Hematopoietic multipotent progenitor cell treated with erythropoietin and hydrocortisone succinate and interleukin-3 and kit ligand, for 17 days (in vitro differentiated cells): Measurements from ENCODE around the gene CMIP.

Experiments
- DNase-seq: peaks from one replicate; pipeline ENCODE4 v3.0.0-alpha.2; 2015; ENCODE audit warnings: low spot score

CMIP gene

DNA sequence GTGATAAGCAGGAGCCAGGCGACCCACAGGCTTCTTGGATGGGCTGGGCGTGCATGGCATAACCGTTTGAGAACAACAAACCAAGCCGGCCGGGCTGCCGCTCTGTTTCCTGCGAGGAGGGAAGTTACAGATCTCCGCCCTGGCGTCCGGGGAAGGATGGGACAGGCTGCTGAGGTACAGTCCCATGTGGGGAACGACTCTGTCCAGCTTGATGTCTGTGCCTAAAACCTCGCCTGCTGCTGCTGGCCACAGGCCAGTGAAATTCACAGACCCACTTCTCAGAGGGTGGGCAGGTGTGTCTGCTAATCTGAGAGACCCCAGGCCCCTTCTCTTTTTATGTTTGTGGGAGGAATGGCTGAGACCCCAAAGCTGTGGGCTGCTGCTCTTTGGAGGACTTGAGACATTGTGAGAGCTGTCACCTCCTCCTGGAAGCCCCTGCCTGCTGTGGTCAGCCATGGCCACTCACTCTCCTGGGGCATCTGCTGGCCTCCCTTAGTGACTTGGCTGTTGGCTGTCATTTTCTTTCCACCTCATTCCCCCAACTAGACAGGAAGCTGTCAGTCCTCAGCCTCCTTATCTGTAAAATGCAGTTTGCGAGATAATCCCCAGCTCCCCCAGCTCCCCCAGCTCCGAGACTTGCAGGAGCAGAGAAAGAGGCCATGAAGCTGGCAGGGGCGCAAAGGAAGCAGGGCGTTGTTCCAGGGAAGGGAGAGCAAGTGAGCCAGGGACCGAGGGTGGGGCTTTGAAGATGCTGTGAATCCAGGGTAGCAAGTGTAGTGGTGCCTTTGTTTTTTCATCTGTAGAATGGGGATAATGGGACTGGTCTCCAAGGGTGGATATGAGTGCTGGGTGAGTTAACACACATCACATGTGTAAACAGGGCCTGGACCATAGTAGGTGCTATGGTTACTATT lies 51.0 kb downstream of the CMIP start:
- DNase-seq, result peak; percentile 12

DNA sequence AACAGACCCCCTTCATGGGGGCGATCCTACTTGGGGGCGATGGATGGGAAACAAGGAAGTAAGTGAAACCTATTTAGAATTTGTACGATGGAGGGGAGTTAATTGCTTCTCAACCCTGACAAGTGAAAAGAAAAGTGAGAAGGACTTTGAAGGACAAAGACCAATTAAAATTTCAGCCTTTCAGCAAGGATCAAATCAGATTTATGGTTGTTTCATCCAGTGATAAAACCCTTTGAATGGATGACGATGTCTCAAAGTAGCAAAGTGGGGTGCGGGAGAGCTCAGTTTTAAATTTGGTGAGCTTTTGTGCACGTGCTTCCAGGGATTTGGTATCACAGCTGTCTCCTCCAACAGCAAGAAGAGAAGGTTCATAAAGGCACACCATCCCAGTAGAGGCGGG lies 51.7 kb downstream of the CMIP start:
- no peak for DNase-seq

DNA sequence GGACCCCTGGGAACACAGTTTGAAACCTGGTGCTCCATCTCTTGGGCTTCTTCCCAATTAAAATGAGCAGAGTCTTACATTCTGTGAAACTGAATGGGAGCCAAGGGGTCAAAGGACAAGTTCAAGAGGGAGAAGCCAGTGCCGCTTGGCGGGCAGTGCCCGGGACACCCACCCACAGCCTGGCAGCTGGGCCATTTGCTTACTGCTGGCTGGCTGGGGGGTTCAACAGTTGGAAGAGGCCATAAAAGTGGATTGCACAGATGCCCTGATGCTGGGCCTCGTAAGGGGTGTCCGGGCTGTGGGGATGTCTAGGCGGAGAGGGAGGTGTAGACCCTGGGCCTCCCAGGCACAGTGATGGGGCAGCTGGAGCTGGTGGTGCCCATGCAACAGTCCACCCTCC lies 52.1 kb downstream of the CMIP start:
- no peak for DNase-seq

DNA sequence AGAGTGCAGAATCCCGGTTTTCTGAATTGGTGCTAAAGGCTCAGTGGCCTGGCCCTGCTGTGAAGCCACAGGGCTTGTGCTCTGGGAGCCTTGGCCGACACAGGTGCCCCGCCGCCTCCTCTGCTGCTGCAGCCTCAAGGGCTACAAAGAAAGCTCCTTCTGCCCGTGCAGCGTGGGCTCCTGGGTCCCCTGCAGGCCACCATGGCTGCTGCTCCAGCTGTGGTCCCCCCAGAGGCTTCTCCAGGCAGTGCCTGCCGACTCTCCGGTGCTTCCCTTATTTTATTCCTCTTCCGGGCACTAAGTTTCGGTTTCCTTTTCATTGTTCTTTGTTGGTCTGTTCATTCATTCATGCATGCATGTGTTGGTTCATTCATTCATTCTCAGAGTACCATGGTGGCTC lies 53.1 kb downstream of the CMIP start:
- DNase-seq, result no peak

DNA sequence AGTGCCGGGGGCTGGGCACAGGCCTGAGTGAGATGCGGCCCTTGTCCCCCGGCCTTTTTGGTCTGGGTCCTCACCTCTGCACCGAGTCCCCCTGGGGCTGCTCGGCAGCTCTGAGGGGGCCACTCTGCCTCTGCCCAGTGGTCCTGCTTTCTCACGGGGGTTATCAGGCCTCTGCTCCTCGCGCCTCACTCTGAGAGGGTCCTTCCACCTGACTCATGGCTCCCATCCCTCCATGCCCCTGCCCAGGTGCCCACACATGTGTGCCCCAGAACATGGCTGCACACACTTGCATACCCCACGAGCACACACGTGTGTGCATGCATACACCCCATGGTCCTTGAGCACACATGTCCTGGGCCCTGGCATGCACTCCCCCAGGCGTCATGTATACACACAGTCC lies 53.7 kb downstream of the CMIP start:
- DNase-seq, result no peak

DNA sequence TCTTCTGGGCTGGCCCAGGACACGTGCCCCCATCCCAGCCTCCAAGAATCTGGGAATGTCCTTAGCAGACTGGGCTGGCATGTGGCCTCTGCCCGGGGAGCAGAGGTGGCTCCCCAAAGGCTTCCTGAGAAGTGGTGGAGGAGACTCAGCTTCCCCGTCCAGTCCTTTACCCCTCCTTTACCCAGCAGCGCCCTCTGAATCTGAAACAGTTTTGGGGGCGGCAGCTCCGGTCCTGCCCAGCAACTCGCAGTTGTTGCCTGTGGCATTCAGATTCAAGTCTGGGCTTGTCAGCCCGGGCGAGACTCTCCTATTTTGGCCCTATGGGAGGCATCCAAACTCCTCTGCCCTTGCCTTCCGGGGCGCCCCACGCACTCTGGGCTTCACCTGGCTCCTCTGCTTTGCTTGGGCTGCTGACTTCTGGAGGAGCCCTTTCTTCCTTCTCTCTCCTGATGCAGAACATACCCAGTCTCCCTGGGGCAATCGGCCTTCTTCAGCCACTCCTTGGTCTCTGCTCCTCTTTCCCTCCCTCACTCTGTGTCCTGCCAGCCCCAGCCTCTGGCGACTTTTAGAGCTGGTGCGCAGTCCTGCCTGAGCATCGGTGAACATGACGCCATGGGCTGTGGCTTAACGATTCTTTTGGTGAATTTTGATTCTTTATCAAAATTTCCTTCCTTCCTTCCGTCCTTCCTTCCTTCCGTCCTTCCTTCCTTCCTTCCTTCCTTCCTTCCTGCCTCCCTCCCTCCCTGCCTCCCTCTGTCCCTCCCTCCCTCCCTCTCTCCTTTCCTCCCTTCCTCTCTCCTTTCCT lies 55.2 kb downstream of the CMIP start:
- DNase-seq, result no peak

DNA sequence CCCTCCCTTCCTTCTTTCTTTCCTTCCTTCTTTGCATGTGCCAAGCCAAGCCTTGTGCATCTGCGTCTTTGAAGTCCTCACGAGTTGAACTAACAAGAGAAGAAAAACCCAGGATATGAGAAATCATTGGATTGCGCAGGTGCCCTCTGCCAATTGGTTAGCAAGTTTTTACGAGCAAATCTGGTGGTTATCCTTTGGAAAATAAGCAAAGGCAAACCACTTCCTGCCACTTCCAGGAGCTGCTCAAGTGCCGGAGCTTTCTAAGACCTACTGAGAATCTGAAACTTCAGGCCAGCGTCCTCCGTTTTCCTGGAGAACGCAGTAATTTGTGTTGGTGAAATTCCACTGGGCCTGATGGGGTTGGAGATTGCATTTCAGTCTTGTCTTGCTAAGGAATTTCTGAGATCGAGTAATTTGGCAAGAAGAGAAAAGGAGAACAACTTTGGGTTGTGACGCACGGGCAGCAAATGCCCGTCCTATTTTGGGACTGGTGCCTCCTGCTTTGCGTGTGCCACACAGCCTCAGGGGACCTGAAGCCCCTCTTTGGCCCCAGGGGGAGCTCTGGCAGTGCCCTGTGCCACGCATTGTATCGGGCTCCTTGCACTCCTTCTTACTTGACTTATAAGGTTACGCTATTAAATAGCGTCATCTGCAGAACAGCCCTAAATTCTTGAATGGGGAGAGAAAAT lies 56.4 kb downstream of the CMIP start:
- DNase-seq, result no peak

DNA sequence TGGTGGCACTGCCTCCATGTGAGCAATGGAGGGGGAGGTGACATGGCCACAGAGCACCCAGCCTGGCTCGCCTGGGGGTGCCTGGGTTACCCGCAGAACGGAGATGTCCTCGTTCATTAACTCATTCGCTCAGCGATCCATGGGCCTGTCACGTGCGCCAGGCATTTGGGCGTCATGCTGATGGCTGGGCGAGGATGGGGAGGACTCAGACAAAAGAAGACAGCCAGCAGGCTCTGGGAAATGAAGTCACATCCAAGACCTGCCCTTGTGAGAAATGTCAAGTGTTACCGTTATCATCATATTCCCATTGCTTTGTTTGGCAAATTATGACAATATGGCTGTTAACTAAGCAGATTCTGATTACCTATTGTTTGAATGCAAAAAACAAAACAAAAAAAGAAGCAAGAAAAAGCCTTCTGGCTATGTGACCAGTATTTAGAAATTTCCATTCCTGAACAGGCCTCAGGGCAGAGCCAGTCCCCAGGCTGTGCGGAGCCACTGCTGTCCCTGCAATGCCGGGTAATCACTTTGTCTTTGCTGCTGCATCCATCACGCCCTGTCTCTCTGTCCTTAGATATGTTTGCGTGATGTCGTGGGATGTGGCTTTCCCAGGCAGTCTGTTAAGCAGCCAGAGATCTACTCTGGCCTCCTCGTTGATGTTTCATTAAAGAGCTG lies 57.9 kb downstream of the CMIP start:
- no peak for DNase-seq

DNA sequence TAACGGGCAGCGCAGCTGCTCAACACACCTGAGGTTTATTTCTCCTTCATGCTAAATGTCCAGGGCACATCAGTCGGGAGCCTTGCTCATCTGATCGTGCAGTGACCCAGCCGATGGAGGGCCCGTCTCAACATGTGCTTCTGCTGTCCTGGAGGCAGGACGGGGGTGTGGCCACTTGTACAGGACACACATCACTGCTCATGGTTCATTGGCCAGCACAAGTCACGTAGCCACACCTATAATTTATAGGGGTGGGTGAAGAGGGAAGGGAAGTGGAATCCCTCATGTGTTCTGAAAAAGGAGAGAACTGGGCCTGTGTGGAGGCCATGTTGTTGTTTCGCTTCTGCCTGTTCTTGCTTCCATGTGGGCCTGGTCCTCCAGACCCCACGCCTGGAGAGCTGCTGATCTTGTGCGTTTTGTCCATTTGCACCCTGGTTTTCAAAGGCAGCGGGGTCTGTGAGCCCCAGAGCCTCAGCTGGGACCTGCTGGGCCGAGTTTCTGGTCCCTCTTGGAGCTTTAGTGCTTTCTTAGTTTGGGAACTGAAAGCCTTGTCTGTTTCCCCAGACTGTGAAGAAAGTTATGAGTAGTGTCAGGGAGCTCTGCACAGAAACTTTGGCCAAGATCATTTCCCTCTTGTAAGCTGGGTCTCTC lies 60.5 kb downstream of the CMIP start:
- DNase-seq, result no peak

DNA sequence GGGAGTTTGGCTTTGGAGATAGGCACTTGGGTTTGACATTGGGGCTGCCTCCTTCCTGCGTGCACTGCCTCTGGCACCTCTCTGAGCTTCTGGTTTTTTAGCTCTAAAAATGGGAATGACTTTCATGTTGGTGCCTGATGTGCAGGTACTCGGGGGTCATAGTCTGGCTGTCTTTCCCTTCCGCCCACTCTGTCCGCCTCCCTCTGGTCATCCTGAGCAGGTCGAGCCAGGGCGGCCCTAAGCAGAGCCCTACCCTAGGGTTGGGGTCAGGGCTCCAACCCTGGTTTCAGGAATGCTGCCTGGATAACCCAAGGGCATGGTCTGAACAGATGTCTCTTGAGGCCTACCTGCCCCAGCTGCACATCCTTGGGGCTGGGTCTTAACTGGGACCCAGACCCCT lies 64.8 kb downstream of the CMIP start:
- DNase-seq, result no peak

DNA sequence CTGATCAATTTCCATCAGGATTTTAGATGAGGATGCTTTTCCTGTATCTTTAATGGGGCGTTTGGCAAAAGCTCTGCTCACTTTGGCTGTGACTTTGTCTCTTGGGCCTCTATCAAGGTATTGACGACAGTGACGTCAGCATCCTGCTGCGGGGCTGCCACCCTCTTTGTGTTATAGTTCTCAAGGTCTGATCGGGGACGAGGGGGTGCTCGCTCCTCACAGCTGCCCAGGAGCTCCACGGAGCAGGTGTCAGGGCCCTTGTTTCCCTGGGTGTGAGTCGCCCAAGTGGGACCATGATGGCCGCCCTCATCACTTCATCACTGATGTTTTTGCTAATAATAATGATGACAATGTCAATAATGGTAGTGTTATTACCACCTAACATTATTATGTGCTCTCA lies 65.4 kb downstream of the CMIP start:
- DNase-seq, result no peak

DNA sequence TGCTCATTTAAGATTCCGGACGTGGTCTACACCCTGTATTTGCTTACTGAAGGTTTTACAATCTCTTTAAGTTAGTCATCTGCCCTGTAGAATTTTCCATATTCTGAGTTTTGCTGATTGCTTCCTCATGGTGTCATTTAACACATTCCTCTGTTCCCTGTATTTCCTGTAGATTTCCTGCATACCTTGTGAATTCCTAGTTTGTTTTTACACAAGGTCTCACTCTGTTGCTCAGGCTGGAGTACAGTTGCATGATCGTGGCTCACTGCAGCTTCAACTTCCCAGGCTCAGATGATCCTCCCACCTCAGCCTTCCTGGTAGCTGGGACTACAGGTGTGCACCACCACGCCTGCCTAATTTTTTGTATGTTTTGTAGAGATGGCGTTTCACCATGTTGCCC lies 66.8 kb downstream of the CMIP start:
- DNase-seq, result no peak

DNA sequence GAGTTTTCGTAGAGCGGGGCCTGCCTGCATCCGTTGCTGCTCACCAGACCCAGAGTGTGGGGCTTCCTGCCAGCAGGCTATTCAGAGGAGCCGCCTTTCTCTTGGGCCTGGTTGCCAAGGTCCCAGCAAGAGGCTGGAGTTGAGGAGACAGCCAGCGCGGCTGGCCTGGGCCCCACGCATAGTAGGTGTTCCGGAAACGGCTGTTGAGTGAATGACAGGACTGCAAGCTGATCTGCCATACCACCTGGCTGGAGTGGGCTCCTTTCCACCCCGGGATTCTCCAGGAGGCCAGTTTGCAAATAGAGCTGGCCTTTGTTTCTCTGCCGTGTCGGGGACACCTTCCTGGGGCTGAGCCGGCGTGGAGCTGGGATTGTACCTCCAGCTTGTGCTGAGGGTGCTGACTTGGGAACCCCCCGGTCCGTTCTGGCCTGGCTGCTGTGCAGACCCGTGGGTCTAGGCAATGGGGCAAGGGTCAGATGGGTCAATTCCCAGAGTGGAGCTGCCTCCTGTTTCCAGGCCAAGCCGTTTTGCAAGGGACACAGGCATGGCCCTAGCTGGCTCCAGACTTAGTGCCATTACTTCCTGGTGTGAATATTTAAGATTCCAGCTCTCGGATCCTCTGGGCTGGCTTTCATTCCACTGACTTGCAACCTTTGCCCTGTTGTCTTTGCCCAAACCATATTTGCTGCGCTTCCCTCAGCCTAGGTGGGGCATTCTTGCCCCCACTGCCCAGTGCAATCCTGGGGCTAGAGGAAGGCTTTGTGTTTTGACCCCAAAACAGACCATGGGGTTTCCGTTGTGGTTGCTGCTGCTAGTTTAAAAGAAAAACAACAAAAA lies 68.8 kb downstream of the CMIP start:
- no peak for DNase-seq

DNA sequence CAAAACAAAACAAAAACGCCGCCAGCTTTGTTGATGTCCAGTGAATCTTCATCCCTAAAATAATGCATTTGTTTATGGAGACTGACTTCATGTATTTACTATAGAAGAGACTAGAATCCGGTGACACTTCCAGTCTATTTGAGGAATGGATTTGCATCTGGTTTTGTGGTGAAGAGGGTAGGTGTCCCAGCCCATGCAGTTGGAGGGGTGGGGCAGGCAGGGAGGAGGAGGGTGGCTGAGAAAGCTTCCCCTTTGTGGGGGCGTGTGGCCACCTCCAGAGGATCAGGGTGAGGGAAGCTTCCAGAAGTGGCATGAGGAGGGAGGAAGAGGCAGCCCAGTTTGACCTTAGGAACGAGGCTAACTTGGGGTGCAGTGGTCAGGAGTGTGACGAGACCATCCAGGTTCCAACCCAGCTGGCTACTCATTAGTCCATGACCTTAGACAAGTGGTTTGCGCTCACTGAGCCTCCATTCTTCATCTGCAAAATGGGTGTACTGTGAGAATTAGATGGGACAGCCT lies 69.5 kb downstream of the CMIP start:
- DNase-seq, result no peak

DNA sequence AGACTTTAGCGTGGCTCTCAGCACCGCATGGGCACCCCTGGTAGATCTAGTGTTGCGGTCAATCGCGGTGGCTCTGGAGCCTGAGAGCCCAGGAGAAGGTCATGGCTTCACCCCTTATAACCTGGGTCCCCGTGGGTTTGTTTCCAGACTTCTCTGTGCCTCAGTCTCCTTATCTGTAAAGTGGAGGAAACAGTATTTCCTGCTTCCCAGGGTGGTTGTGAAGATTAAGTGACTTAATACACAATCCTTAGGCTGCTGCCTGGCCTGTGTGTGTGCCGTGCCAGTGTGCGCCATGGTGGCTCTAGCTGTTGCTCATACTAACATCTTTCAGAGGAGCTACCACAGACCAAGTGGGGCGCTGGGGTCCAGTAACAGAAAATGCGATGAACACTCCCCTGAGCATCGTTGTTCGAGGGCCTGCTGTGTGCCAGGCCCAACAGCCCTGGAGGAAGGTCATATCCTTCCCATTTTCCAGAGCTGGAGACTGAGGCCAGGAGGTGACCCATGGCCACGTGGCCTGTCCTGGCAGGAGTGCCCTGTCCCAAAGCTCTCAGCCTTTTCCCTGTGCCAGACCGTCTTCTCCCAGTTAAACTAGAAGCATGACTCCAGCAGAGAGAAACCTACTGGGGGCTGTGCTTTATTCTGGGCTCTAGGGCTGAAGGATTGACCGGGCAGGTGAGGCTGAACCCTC lies 70.1 kb downstream of the CMIP start:
- DNase-seq, result no peak

DNA sequence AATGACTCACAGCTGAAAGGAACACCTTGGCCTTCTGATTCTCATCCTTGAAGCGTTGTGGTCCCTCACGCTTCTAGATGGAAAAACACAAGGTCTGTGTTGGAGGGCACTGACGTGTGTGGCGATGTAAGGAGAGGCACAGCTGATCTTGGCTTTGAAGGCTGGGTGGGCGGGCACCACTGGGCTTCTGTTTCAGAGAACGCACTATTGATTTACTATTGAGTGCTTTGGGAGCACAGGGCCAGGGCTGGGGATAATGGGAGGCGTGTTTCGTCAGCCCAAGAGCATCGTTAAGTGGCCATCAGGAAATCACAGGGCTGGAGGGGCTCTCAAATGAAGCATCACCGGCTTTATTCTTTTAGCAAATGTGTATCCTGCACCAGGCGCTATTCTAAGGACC lies 70.7 kb downstream of the CMIP start:
- no peak for DNase-seq

DNA sequence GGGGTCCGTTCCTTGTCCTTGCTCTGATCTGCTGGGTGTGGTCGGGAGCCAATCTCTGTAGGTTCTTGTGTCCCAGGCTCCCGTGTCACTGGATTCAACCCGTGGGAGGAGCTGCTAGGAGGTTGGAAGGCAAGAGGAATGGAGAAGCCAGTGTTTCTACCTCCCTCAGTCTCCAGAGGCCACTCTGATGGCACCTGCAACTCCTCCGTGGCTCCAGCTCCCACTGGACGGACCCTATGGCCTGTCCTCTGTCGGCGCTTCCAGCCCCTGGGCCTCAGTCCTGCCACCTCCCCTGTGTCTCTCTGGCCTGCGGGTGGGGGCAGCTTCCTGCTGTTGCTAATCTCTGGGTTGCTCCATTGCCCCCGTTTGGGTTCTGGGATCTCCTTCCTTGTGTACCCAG lies 71.1 kb downstream of the CMIP start:
- no peak for DNase-seq

DNA sequence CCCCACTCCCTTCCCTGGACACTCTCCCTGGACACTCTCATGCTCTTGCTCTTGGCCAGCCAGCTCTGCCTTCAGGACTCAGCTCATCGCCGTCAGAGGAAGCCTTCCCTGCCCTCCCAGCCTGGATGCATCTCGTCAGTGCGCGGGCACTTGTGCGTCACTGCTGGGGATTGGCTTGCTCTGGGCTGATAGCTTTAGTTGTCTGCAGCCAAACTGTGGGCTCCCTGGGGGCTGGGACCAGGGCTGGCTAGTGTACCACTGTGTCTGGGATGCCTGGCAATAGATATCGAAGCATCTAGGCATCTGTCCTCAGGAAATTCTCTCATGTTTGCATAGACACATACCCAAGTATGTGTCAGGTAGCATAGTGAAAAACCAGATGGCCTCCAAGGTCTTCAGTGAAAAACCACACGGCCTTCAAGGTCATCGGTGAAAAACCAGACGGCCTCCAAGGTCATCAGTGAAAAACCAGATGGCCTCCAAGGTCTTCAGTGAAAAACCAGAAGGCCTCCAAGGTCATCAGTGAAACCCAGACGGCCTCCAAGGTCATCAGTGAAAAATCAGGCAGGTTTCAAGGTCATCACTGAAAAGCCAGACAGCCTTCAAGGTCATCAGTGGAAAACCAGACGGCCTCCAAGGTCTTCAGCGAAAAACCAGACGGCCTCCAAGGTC lies 72.0 kb downstream of the CMIP start:
- DNase-seq, result no peak

DNA sequence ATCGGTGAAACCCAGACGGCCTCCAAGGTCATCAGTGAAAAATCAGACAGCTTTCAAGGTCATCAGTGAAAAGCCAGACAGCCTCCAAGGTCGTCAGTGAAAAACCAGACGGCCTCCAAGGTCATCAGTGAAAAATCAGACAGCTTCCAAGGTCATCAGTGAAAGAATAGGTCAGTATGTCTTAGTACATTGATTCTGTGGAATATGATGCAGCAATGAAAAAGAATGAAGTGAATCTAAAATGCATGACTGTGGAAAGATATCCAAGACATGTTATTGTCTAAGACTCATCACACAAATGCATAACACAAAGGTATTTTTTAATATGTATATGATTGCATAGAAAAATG lies 72.5 kb downstream of the CMIP start:
- no peak for DNase-seq
